ENCODE results near the gene DAD1.
A peak's percentile ranks its signal among the peaks of the same experiment; 100 is the strongest.

GRCh38 chr14:22558221-22558913 lies 30.7 kb downstream of the DAD1 start:
- peak; percentile 44 for TF ChIP-seq CTCF (IDR thresholded peaks at IDR 0.05)
- no peak for TF ChIP-seq EZH2phosphoT487 (IDR thresholded peaks at IDR 0.05)
- TF ChIP-seq EZH2 (IDR thresholded peaks at IDR 0.05) = no peak

Measured in neural progenitor cell (in vitro differentiated cells).